Measurements from ENCODE around the gene MFAP2.

MFAP2 gene

DNA sequence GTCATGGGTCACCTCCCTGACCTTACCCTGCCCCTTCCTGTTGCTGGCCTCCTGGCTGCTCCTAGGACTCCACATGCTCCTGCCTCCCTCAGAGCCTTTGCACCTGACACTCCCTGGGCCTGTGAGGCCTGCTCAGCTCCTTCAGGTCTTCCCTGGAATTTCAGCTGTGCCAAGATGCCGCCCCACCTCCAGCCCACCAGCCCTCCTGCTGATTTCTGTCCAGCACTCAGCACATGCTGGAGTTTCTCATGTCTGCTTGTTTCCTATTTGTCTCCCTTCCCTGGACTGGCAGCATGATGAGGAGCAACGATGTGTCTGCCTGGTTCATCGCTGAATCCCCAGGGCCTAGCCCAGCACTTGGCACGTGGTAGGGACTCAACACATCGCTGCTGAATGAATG is 3.0 kb downstream of the MFAP2 start (continued):
- TF ChIP-seq BACH2 (CRISPR knock-in tag; IDR thresholded peaks at IDR 0.05; ENCODE audit: borderline replicate concordance) (no peak), SNAI2 (CRISPR knock-in tag; IDR thresholded peaks at IDR 0.05) (no peak), ZNF8 (CRISPR knock-in tag; IDR thresholded peaks at IDR 0.05) (no peak)

DNA sequence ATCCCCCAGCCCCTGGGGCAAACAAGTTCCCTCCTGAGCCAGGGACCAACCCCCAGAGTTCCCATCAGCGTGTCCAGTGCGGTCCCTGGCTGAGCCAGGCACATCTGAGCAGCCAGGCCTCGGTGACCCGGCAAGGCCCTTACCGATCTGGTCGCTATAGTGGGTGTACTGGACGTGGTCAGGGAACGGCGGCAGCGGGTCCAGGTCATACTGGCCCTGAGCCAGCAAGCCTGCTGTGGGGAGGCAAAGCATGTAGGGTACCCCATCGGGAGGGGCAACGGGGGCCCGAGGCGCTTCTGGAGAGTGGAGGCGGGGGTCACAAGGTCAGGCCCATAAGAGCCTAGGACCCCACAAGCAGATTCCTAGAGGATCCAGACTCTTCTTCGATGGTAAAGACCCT is 3.5 kb downstream of the MFAP2 start:
- TF ChIP-seq TOX (CRISPR knock-in tag; IDR thresholded peaks at IDR 0.05; ENCODE audit: borderline replicate concordance): no peak
- TF ChIP-seq, protein P1, sequence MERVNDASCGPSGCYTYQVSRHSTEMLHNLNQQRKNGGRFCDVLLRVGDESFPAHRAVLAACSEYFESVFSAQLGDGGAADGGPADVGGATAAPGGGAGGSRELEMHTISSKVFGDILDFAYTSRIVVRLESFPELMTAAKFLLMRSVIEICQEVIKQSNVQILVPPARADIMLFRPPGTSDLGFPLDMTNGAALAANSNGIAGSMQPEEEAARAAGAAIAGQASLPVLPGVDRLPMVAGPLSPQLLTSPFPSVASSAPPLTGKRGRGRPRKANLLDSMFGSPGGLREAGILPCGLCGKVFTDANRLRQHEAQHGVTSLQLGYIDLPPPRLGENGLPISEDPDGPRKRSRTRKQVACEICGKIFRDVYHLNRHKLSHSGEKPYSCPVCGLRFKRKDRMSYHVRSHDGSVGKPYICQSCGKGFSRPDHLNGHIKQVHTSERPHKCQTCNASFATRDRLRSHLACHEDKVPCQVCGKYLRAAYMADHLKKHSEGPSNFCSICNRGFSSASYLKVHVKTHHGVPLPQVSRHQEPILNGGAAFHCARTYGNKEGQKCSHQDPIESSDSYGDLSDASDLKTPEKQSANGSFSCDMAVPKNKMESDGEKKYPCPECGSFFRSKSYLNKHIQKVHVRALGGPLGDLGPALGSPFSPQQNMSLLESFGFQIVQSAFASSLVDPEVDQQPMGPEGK (CRISPR knock-in tag; IDR thresholded peaks at IDR 0.05; ENCODE audit: borderline replicate concordance): no peak
- no peak for TF ChIP-seq BACH2 (CRISPR knock-in tag; IDR thresholded peaks at IDR 0.05; ENCODE audit: borderline replicate concordance)
- TF ChIP-seq ZFP30 (CRISPR knock-in tag; IDR thresholded peaks at IDR 0.05): no peak
- no peak for TF ChIP-seq CSDC2 (CRISPR knock-in tag; IDR thresholded peaks at IDR 0.05)
- no peak for TF ChIP-seq SNAI2 (CRISPR knock-in tag; IDR thresholded peaks at IDR 0.05)
- TF ChIP-seq ZNF8 (CRISPR knock-in tag; IDR thresholded peaks at IDR 0.05): no peak
- TF ChIP-seq ARNTL (CRISPR knock-in tag; IDR thresholded peaks at IDR 0.05; ENCODE audit: borderline replicate concordance, low read depth): no peak
- no peak for TF ChIP-seq ESRRG (CRISPR knock-in tag; IDR thresholded peaks at IDR 0.05)
- no peak for TF ChIP-seq ISL1 (CRISPR knock-in tag; IDR thresholded peaks at IDR 0.05)
- no peak for TF ChIP-seq PPARA (CRISPR knock-in tag; IDR thresholded peaks at IDR 0.05; ENCODE audit: borderline replicate concordance)
- no peak for TF ChIP-seq GLIS3 (CRISPR knock-in tag; IDR thresholded peaks at IDR 0.05)
- TF ChIP-seq TCF4 (CRISPR knock-in tag; IDR thresholded peaks at IDR 0.05; ENCODE audit: borderline replicate concordance): no peak
- TF ChIP-seq, protein P2, sequence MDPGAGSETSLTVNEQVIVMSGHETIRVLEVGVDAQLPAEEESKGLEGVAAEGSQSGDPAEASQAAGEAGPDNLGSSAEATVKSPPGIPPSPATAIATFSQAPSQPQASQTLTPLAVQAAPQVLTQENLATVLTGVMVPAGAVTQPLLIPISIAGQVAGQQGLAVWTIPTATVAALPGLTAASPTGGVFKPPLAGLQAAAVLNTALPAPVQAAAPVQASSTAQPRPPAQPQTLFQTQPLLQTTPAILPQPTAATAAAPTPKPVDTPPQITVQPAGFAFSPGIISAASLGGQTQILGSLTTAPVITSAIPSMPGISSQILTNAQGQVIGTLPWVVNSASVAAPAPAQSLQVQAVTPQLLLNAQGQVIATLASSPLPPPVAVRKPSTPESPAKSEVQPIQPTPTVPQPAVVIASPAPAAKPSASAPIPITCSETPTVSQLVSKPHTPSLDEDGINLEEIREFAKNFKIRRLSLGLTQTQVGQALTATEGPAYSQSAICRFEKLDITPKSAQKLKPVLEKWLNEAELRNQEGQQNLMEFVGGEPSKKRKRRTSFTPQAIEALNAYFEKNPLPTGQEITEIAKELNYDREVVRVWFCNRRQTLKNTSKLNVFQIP (CRISPR knock-in tag; IDR thresholded peaks at IDR 0.05; ENCODE audit: borderline replicate concordance, low read depth): no peak
- no peak for TF ChIP-seq ZNF70 (CRISPR knock-in tag; IDR thresholded peaks at IDR 0.05)
- TF ChIP-seq ZFP3 (CRISPR knock-in tag; IDR thresholded peaks at IDR 0.05): no peak
- TF ChIP-seq, protein P3, sequence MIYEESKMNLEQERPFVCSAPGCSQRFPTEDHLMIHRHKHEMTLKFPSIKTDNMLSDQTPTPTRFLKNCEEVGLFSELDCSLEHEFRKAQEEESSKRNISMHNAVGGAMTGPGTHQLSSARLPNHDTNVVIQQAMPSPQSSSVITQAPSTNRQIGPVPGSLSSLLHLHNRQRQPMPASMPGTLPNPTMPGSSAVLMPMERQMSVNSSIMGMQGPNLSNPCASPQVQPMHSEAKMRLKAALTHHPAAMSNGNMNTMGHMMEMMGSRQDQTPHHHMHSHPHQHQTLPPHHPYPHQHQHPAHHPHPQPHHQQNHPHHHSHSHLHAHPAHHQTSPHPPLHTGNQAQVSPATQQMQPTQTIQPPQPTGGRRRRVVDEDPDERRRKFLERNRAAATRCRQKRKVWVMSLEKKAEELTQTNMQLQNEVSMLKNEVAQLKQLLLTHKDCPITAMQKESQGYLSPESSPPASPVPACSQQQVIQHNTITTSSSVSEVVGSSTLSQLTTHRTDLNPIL (CRISPR knock-in tag; IDR thresholded peaks at IDR 0.05; ENCODE audit: low read depth): no peak
- TF ChIP-seq, protein P4, sequence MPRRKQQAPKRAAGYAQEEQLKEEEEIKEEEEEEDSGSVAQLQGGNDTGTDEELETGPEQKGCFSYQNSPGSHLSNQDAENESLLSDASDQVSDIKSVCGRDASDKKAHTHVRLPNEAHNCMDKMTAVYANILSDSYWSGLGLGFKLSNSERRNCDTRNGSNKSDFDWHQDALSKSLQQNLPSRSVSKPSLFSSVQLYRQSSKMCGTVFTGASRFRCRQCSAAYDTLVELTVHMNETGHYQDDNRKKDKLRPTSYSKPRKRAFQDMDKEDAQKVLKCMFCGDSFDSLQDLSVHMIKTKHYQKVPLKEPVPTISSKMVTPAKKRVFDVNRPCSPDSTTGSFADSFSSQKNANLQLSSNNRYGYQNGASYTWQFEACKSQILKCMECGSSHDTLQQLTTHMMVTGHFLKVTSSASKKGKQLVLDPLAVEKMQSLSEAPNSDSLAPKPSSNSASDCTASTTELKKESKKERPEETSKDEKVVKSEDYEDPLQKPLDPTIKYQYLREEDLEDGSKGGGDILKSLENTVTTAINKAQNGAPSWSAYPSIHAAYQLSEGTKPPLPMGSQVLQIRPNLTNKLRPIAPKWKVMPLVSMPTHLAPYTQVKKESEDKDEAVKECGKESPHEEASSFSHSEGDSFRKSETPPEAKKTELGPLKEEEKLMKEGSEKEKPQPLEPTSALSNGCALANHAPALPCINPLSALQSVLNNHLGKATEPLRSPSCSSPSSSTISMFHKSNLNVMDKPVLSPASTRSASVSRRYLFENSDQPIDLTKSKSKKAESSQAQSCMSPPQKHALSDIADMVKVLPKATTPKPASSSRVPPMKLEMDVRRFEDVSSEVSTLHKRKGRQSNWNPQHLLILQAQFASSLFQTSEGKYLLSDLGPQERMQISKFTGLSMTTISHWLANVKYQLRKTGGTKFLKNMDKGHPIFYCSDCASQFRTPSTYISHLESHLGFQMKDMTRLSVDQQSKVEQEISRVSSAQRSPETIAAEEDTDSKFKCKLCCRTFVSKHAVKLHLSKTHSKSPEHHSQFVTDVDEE (CRISPR knock-in tag; IDR thresholded peaks at IDR 0.05): no peak
- no peak for ATAC-seq

DNA sequence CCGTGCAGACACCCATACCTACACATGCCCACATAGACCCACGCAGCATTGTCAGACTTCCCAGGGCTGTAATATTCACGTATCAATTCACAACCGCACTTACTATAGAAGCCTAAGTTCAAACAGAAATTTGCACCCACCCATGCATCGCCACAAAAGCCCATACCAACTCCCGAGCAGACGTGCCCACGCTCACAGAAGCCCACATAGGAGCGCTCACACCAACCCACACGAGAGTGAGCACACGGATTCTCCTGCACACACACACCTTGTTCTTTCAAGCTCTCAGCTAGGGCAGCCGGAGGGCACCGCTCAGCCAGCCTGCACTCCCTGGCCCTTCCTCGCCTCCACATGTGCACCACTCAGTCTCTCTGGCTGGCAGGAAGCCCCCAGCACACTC is 4.6 kb downstream of the MFAP2 start:
- ATAC-seq: no peak
- TF ChIP-seq BACH2 (CRISPR knock-in tag; IDR thresholded peaks at IDR 0.05; ENCODE audit: borderline replicate concordance) (no peak), PPARA (CRISPR knock-in tag; IDR thresholded peaks at IDR 0.05; ENCODE audit: borderline replicate concordance) (no peak), OSR1 (CRISPR knock-in tag; IDR thresholded peaks at IDR 0.05) (no peak), CSDC2 (CRISPR knock-in tag; IDR thresholded peaks at IDR 0.05) (no peak), ZFP30 (CRISPR knock-in tag; IDR thresholded peaks at IDR 0.05) (no peak), ARNTL (CRISPR knock-in tag; IDR thresholded peaks at IDR 0.05; ENCODE audit: borderline replicate concordance, low read depth) (no peak)

DNA sequence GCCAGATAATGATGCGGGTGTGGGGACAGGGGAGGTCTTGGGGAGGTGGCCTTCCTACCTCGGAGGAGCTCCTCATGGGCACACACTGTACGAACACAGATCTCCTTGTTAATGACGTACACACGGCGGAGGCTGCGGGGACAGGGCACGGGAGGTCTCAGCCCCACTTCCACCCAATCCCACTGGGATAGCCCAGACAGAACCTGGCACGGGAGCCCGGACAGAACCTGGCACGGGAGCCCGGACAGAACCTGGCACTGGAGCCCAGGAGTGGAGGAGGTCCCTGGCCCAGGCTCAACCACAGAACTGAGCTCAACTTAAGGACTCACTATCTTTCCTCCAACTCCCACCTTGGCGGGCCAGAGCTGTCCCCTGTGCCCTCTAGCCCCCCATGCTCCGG is 5.2 kb downstream of the MFAP2 start:
- no peak for TF ChIP-seq TCF4 (CRISPR knock-in tag; IDR thresholded peaks at IDR 0.05; ENCODE audit: borderline replicate concordance)
- TF ChIP-seq, protein P3 (CRISPR knock-in tag; IDR thresholded peaks at IDR 0.05; ENCODE audit: low read depth): no peak
- TF ChIP-seq GLIS3 (CRISPR knock-in tag; IDR thresholded peaks at IDR 0.05): no peak
- TF ChIP-seq TOX (CRISPR knock-in tag; IDR thresholded peaks at IDR 0.05; ENCODE audit: borderline replicate concordance): no peak
- TF ChIP-seq ZC3H10 (CRISPR knock-in tag; IDR thresholded peaks at IDR 0.05): no peak
- no peak for TF ChIP-seq ZFP30 (CRISPR knock-in tag; IDR thresholded peaks at IDR 0.05)
- no peak for TF ChIP-seq OSR1 (CRISPR knock-in tag; IDR thresholded peaks at IDR 0.05)
- ATAC-seq: no peak
